HepG2 (cell line): ENCODE data around the gene LAMC1. TPM values are rescaled to one million over a fixed set of nuclear protein-coding genes. Genes with fewer than 3 reads are reported as not detected.

Experiments
- HNRNPK ChIP-seq: fragments of 200-400 bp; formaldehyde crosslinking; IDR thresholded peaks from 2 replicates; pipeline ENCODE4 v1.6.1; 2018; ENCODE audit warnings: low read length, low read depth, moderate library complexity, mild to moderate bottlenecking; ENCODE audit not compliant: poor library complexity, severe bottlenecking
- HOXA7 ChIP-seq: sonication (generic); formaldehyde crosslinking; IDR thresholded peaks from 2 replicates; pipeline ENCODE4 v1.8.1; 2022; ENCODE audit warnings: mild to moderate bottlenecking, missing genetic modification reagents, moderate library complexity
- JDP2 ChIP-seq: sonication (generic); formaldehyde crosslinking; IDR thresholded peaks from 2 replicates; pipeline ENCODE4 v1.8.1; 2022; ENCODE audit warnings: missing genetic modification reagents, borderline replicate concordance
- KDM2A ChIP-seq: sonication (generic); formaldehyde crosslinking; IDR thresholded peaks from 2 replicates; pipeline ENCODE4 v1.4.0; 2020; ENCODE audit warnings: low read depth, missing genetic modification reagents, borderline replicate concordance
- KLF13 ChIP-seq: sonication (generic); formaldehyde crosslinking; IDR thresholded peaks from 2 replicates; pipeline ENCODE4 v1.4.0; 2020; ENCODE audit warnings: mild to moderate bottlenecking, missing genetic modification reagents
- MXI1 ChIP-seq: IDR thresholded peaks from 3 replicates; pipeline ENCODE4 v1.6.1; 2012; ENCODE audit warnings: low read depth, low read length, inconsistent platforms, borderline replicate concordance
- POLR2G ChIP-seq: fragments of 200-400 bp; formaldehyde crosslinking; IDR thresholded peaks from 2 replicates; pipeline ENCODE4 v1.6.1; 2018; ENCODE audit warnings: mild to moderate bottlenecking, low read depth, low read length, moderate library complexity
- STAT5B ChIP-seq: sonication (generic); formaldehyde crosslinking; IDR thresholded peaks from 2 replicates; pipeline ENCODE4 v1.4.0; 2020; ENCODE audit warnings: missing genetic modification reagents
- U2AF1 ChIP-seq: fragments of 200-400 bp; formaldehyde crosslinking; optimal IDR thresholded peaks from 2 replicates; pipeline ENCODE3; 2017; ENCODE audit warnings: mild to moderate bottlenecking, low read depth, low read length
- ZFP41 ChIP-seq: sonication (generic); formaldehyde crosslinking; IDR thresholded peaks from 2 replicates; pipeline ENCODE4 v1.4.0; 2020; ENCODE audit warnings: mild to moderate bottlenecking, missing genetic modification reagents, borderline replicate concordance
- ZFY ChIP-seq: sonication (generic); formaldehyde crosslinking; IDR thresholded peaks from 2 replicates; pipeline ENCODE4 v1.4.0; 2020; ENCODE audit warnings: missing genetic modification reagents
- ZKSCAN8 ChIP-seq: IDR thresholded peaks from 2 replicates; pipeline ENCODE4 v1.6.1; 2016; ENCODE audit warnings: borderline replicate concordance, missing genetic modification reagents, missing compliant biosample characterization
- ZNF597 ChIP-seq: sonication (generic); formaldehyde crosslinking; IDR thresholded peaks from 2 replicates; pipeline ENCODE4 v1.5.0; 2020; ENCODE audit warnings: missing genetic modification reagents
- ZNF670 ChIP-seq: sonication (generic); formaldehyde crosslinking; IDR thresholded peaks from 2 replicates; pipeline ENCODE4 v1.8.0; 2022; ENCODE audit warnings: mild to moderate bottlenecking, missing genetic modification reagents, borderline replicate concordance
- ZNF792 ChIP-seq: IDR thresholded peaks from 2 replicates; pipeline ENCODE4 v1.6.1; 2016
- polyA plus RNA-seq, 8 experiments: library from polyadenylated mRNA; depleted of rRNA in 3 of 8; stranded (reverse) in 7 of 8; unstranded in 1 of 8; fragments of >200 nt; fragmentation: Illumina TruSeq in 4 of 8; extraction: Trizol in 4 of 8; gene quantifications; 2 replicates each; pipeline versions ENCODE4 v1.2.1 to v1.2.3, GENCODE V29; 2011 to 2016; ENCODE audit warnings: low read depth in 4 of 8, missing spikeins in 1 of 8, mixed read lengths in 1 of 8; ENCODE audit not compliant: insufficient read depth in 1 of 8
- total RNA-seq, 5 experiments: library from RNA; depleted of rRNA; stranded (reverse); fragments of >200 nt; fragmentation: Illumina TruSeq; extraction: Trizol; gene quantifications; 2 replicates each; pipeline ENCODE4 v1.2.3, GENCODE V29; 2016; ENCODE audit warnings: low read depth in 1 of 5
- TF ChIP-seq, protein P1 (sequence below): sonication (generic); formaldehyde crosslinking; IDR thresholded peaks from one replicate; pipeline ENCODE4 v1.5.1; 2020; ENCODE audit warnings: mild to moderate bottlenecking, missing genetic modification reagents; ENCODE audit errors: not compliant biosample characterization

The LAMC1 gene
- total and polyA plus RNA-seq, 2 of the 13 experiments (the other 11 are each of a cell fraction or from before 2014, with no cell fraction given), result 58.5 to 137 TPM

DNA sequence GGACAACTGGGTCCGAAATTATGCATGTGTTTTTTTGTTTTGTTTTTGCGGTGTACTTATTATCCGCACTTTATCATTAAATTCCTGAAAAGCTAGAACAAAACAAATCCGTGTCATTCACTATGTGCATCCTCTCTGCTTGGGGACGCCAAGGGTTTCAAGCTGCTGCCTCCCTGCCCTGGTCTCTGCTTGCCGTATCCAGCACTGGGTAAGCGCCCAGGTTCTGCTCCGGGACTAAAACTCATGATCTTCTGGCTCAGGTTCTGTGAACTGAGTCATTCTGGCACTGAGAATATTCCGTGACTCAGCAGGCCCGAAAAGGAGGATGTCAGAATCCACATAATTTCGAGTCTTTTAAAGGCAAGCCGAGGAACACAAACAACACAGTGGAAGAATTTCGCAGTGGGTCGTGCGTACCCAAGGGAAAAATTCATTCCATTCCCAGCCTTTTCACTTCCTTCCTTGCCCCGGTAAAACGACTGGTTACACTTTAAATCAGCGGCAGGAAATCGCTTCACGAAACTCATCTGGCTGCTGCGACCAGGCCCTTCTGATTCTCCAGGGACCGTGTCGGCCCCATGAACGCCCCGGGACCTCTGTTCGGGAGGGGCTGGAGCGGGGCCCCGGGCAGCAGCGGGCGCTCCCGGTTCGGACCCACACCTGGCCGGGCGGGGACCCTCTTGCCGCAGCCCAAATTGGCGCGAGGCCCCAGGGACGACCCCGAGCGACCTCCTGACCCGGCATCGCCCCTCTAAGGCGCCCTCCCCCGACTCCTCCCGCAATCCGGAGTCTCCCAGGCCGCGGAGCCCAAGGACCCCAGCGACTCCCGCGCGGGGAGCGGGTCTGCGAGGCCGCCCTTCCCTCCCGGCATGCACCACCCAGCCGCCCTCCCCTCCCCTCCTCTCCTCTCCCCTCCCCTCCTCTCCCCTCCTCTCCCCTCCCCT is 746 bp upstream of the LAMC1 start (continued):
- TF ChIP-seq ZFP41 (CRISPR knock-in tag), result no peak
- TF ChIP-seq JDP2, result no peak
- TF ChIP-seq MXI1, result peak; percentile 34; the same call in 1 of the 3 replicates
- peak; percentile 67 for TF ChIP-seq ZFY
- no peak for TF ChIP-seq U2AF1
- TF ChIP-seq ZNF597, result no peak
- TF ChIP-seq, protein P1, sequence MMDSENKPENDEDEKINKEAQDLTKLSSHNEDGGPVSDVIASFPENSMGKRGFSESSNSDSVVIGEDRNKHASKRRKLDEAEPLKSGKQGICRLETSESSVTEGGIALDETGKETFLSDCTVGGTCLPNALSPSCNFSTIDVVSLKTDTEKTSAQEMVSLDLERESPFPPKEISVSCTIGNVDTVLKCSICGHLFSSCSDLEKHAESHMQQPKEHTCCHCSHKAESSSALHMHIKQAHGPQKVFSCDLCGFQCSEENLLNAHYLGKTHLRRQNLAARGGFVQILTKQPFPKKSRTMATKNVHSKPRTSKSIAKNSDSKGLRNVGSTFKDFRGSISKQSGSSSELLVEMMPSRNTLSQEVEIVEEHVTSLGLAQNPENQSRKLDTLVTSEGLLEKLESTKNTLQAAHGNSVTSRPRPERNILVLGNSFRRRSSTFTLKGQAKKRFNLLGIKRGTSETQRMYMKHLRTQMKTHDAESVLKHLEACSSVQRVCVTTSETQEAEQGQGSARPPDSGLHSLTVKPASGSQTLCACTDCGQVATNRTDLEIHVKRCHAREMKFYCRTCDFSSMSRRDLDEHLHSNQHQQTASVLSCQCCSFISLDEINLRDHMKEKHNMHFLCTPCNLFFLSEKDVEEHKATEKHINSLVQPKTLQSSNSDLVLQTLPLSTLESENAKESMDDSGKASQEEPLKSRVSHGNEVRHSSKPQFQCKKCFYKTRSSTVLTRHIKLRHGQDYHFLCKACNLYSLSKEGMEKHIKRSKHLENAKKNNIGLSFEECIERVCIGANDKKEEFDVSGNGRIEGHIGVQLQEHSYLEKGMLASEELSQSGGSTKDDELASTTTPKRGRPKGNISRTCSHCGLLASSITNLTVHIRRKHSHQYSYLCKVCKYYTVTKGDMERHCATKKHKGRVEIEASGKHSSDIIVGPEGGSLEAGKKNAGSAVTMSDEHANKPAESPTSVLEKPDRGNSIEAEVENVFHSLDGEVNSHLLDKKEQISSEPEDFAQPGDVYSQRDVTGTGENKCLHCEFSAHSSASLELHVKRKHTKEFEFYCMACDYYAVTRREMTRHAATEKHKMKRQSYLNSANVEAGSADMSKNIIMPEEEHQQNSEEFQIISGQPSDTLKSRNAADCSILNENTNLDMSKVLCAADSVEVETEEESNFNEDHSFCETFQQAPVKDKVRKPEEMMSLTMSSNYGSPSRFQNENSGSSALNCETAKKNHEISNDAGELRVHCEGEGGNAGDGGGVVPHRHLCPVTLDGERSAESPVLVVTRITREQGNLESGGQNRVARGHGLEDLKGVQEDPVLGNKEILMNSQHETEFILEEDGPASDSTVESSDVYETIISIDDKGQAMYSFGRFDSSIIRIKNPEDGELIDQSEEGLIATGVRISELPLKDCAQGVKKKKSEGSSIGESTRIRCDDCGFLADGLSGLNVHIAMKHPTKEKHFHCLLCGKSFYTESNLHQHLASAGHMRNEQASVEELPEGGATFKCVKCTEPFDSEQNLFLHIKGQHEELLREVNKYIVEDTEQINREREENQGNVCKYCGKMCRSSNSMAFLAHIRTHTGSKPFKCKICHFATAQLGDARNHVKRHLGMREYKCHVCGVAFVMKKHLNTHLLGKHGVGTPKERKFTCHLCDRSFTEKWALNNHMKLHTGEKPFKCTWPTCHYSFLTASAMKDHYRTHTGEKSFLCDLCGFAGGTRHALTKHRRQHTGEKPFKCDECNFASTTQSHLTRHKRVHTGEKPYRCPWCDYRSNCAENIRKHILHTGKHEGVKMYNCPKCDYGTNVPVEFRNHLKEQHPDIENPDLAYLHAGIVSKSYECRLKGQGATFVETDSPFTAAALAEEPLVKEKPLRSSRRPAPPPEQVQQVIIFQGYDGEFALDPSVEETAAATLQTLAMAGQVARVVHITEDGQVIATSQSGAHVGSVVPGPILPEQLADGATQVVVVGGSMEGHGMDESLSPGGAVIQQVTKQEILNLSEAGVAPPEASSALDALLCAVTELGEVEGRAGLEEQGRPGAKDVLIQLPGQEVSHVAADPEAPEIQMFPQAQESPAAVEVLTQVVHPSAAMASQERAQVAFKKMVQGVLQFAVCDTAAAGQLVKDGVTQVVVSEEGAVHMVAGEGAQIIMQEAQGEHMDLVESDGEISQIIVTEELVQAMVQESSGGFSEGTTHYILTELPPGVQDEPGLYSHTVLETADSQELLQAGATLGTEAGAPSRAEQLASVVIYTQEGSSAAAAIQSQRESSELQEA (CRISPR knock-in tag), result no peak
- peak; percentile 100 for TF ChIP-seq HNRNPK
- TF ChIP-seq KDM2A, result peak; percentile 72; the same call in 1 of the 2 replicates
- peak; percentile 53; the same call in 1 of the 2 replicates for TF ChIP-seq ZNF670 (CRISPR knock-in tag)
- TF ChIP-seq HOXA7, result no peak
- TF ChIP-seq POLR2G, result peak; percentile 69
- no peak for TF ChIP-seq ZNF792 (CRISPR knock-in tag)
- TF ChIP-seq ZKSCAN8 (CRISPR knock-in tag), result no peak
- 0 out of 2 replicates have a peak, but pooled peaks have one; percentile 43 for TF ChIP-seq STAT5B (CRISPR knock-in tag)
- TF ChIP-seq KLF13 (CRISPR knock-in tag), result no peak
